ENCODE data around the gene NCAPH2.

NCAPH2 gene

GRCh38 chr22:50483106-50483505, 24.9 kb upstream of the NCAPH2 start:
- Histone ChIP-seq H2BK120ac (ENCODE audit: low read depth, low read length) (no peak overlapping the region), H3K4me1 (ENCODE audit: control insufficient read depth in 2 of 2, insufficient read depth in 1 of 2, low read depth in 1 of 2, low read length in 2 of 2) (peaks cover 0 to 2% of the 10 kb centered on the region in 2 donors), H4K91ac (ENCODE audit: low read depth, low read length, poor library complexity) (no peak overlapping the region), H4K8ac (ENCODE audit: low read depth, low read length) (no peak overlapping the region), H3K4ac (ENCODE audit: low read length) (no peak overlapping the region), H2BK12ac (ENCODE audit: low read length) (no peak overlapping the region), H3K23ac (ENCODE audit: low read depth, low read length, poor library complexity) (no peak overlapping the region), H3K4me3 (ENCODE audit: low read length in 2 of 2) (no peak overlapping the region), H2BK5ac (ENCODE audit: low read length) (peak overlapping the region; percentile 53), H2AFZ (ENCODE audit: low read length) (no peak overlapping the region), H3K36me3 (replicated peaks in 1 of 2; ENCODE audit: control insufficient read depth in 2 of 2, insufficient read depth in 2 of 2, low read length in 2 of 2) (no peaks in the 10 kb centered on the region), H3K27me3 (ENCODE audit: control insufficient read depth in 3 of 3, insufficient read depth in 3 of 3, low read depth in 1 of 3, low read length in 3 of 3) (peaks cover 3 to 78% (median 16%) of the 10 kb centered on the region in 3 experiments), H3K27ac (replicated peaks; ENCODE audit: low read length) (no peak overlapping the region), H3K9me3 (replicated peaks in 1 of 2; ENCODE audit: control insufficient read depth in 2 of 2, insufficient read depth in 1 of 2, low read depth in 1 of 2, low read length in 2 of 2) (peaks cover 2 to 4% of the 10 kb centered on the region in 2 donors), H3K9ac (ENCODE audit: low read depth, low read length, poor library complexity) (no peak overlapping the region), H3K79me1 (ENCODE audit: low read depth, low read length) (peaks cover 4% of the 10 kb centered on the region), H3K4me2 (ENCODE audit: insufficient read depth, low read length, poor library complexity, severe bottlenecking) (no peak overlapping the region), H3K14ac (ENCODE audit: low read length) (no peak overlapping the region), H3K18ac (ENCODE audit: low read length) (peak overlapping the region; percentile 28), H2AK5ac (ENCODE audit: low read depth, low read length) (peak overlapping the region; percentile 88), H2BK15ac (ENCODE audit: low read length) (peak overlapping the region; percentile 78)
- no CpG with 5 or more reads among the region's 10 CpGs for WGBS, 2 donors (ENCODE audit: extremely low coverage in 2 of 2, insufficient read length in 2 of 2, insufficient replicate concordance in 1 of 2)
- no peak for DNase-seq (ENCODE audit: low spot score)

GRCh38 chr22:50483556-50483955, 24.5 kb upstream of the NCAPH2 start:
- no peak overlapping the region for H3K4me3 ChIP-seq (ENCODE audit: low read length in 2 of 2)
- no peak overlapping the region for H2BK120ac ChIP-seq (ENCODE audit: low read depth, low read length)
- H3K23ac ChIP-seq (ENCODE audit: low read depth, low read length, poor library complexity), result no peak overlapping the region
- H2AK5ac ChIP-seq (ENCODE audit: low read depth, low read length), result peak overlapping the region; percentile 81
- no peak overlapping the region for H4K8ac ChIP-seq (ENCODE audit: low read depth, low read length)
- no peak overlapping the region for H2AFZ ChIP-seq (ENCODE audit: low read length)
- no CpG with 5 or more reads among the region's 8 CpGs for WGBS, 2 donors (ENCODE audit: extremely low coverage in 2 of 2, insufficient read length in 2 of 2, insufficient replicate concordance in 1 of 2)
- no peak overlapping the region for H3K4me2 ChIP-seq (ENCODE audit: insufficient read depth, low read length, poor library complexity, severe bottlenecking)
- no peak overlapping the region for H3K14ac ChIP-seq (ENCODE audit: low read length)
- no peak overlapping the region for H3K18ac ChIP-seq (ENCODE audit: low read length)
- H2BK15ac ChIP-seq (ENCODE audit: low read length), result no peak overlapping the region
- H3K4ac ChIP-seq (ENCODE audit: low read length), result no peak overlapping the region
- DNase-seq (ENCODE audit: low spot score), result no peak
- no peak overlapping the region for H3K9ac ChIP-seq (ENCODE audit: low read depth, low read length, poor library complexity)
- no peak overlapping the region for H2BK12ac ChIP-seq (ENCODE audit: low read length)
- no peak overlapping the region for H4K91ac ChIP-seq (ENCODE audit: low read depth, low read length, poor library complexity)
- peaks cover 1 to 4% of the 10 kb centered on the region in 2 donors for H3K9me3 ChIP-seq (replicated peaks in 1 of 2; ENCODE audit: control insufficient read depth in 2 of 2, insufficient read depth in 1 of 2, low read depth in 1 of 2, low read length in 2 of 2)
- peaks cover 0 to 2% of the 10 kb centered on the region in 2 donors for H3K4me1 ChIP-seq (ENCODE audit: control insufficient read depth in 2 of 2, insufficient read depth in 1 of 2, low read depth in 1 of 2, low read length in 2 of 2)
- no peak overlapping the region for H2BK5ac ChIP-seq (ENCODE audit: low read length)
- peaks cover 3 to 79% (median 16%) of the 10 kb centered on the region in 3 experiments for H3K27me3 ChIP-seq (ENCODE audit: control insufficient read depth in 3 of 3, insufficient read depth in 3 of 3, low read depth in 1 of 3, low read length in 3 of 3)
- H3K36me3 ChIP-seq (replicated peaks in 1 of 2; ENCODE audit: control insufficient read depth in 2 of 2, insufficient read depth in 2 of 2, low read length in 2 of 2), result no peaks in the 10 kb centered on the region
- H3K27ac ChIP-seq (replicated peaks; ENCODE audit: low read length), result no peak overlapping the region
- peaks cover 4% of the 10 kb centered on the region for H3K79me1 ChIP-seq (ENCODE audit: low read depth, low read length)

GRCh38 chr22:50483977-50484853, 23.8 kb upstream of the NCAPH2 start:
- H3K9me3 ChIP-seq (replicated peaks in 1 of 2; ENCODE audit: control insufficient read depth in 2 of 2, insufficient read depth in 1 of 2, low read depth in 1 of 2, low read length in 2 of 2), result peaks cover 0 to 4% of the 10 kb centered on the region in 2 donors
- no peak overlapping the region for H4K91ac ChIP-seq (ENCODE audit: low read depth, low read length, poor library complexity)
- H2BK120ac ChIP-seq (ENCODE audit: low read depth, low read length), result no peak overlapping the region
- no peaks in the 10 kb centered on the region for H3K36me3 ChIP-seq (replicated peaks in 1 of 2; ENCODE audit: control insufficient read depth in 2 of 2, insufficient read depth in 2 of 2, low read length in 2 of 2)
- H2BK12ac ChIP-seq (ENCODE audit: low read length), result peak overlapping the region; percentile 73
- H3K4ac ChIP-seq (ENCODE audit: low read length), result no peak overlapping the region
- H2AFZ ChIP-seq (ENCODE audit: low read length), result no peak overlapping the region
- peak overlapping the region; percentile 28 for H3K18ac ChIP-seq (ENCODE audit: low read length)
- peak overlapping the region; percentile 50 for H3K9ac ChIP-seq (ENCODE audit: low read depth, low read length, poor library complexity)
- no peak overlapping the region for H2BK5ac ChIP-seq (ENCODE audit: low read length)
- H3K14ac ChIP-seq (ENCODE audit: low read length), result no peak overlapping the region
- no peak for DNase-seq (ENCODE audit: low spot score)
- H4K8ac ChIP-seq (ENCODE audit: low read depth, low read length), result no peak overlapping the region
- no peak overlapping the region for H2BK15ac ChIP-seq (ENCODE audit: low read length)
- H3K27me3 ChIP-seq (ENCODE audit: control insufficient read depth in 3 of 3, insufficient read depth in 3 of 3, low read depth in 1 of 3, low read length in 3 of 3), result peaks cover 3 to 75% (median 16%) of the 10 kb centered on the region in 3 experiments
- H3K4me2 ChIP-seq (ENCODE audit: insufficient read depth, low read length, poor library complexity, severe bottlenecking), result no peak overlapping the region
- no CpG with 5 or more reads among the region's 31 CpGs for WGBS, 2 donors (ENCODE audit: extremely low coverage in 2 of 2, insufficient read length in 2 of 2, insufficient replicate concordance in 1 of 2)
- peaks cover 4% of the 10 kb centered on the region for H3K79me1 ChIP-seq (ENCODE audit: low read depth, low read length)
- no peak overlapping the region for H3K27ac ChIP-seq (replicated peaks; ENCODE audit: low read length)
- H3K4me3 ChIP-seq (ENCODE audit: low read length in 2 of 2), result peak overlapping the region in 1 of 2 donors; percentile 40
- H3K23ac ChIP-seq (ENCODE audit: low read depth, low read length, poor library complexity), result peak overlapping the region; percentile 65
- H2AK5ac ChIP-seq (ENCODE audit: low read depth, low read length), result peak overlapping the region; percentile 81
- H3K4me1 ChIP-seq (ENCODE audit: control insufficient read depth in 2 of 2, insufficient read depth in 1 of 2, low read depth in 1 of 2, low read length in 2 of 2), result peaks cover 0 to 2% of the 10 kb centered on the region in 2 donors

All from neuronal stem cell (in vitro differentiated cells).